H9 (cell line): ENCODE measurements around the gene PRCC. TPM values are rescaled to one million over a fixed set of nuclear protein-coding genes. Genes with fewer than 3 reads are reported as not detected.

ENCODE experiments used
- DNase-seq: peaks from one replicate; pipeline ENCODE4 v3.0.0-alpha.2; 2017
- H2AFZ ChIP-seq: one replicate; pipeline ENCODE4 v1.6.1; 2013; ENCODE audit warnings: mild to moderate bottlenecking, low read length, control low read depth, moderate library complexity
- H2AK5ac ChIP-seq: 2 replicates; pipeline ENCODE4 v1.6.1; 2013; ENCODE audit warnings: low read length, control low read depth, mixed read lengths; ENCODE audit not compliant: insufficient read length
- H2BK120ac ChIP-seq: one replicate; pipeline ENCODE4 v1.6.1; 2013; ENCODE audit warnings: low read depth, mild to moderate bottlenecking, low read length, control low read depth, inconsistent platforms; ENCODE audit not compliant: poor library complexity, severe bottlenecking
- H2BK12ac ChIP-seq: 2 replicates; pipeline ENCODE4 v1.6.1; 2013; ENCODE audit warnings: low read length, control low read depth, mixed read lengths, low read depth; ENCODE audit not compliant: insufficient read length
- H2BK15ac ChIP-seq: 2 replicates; pipeline ENCODE4 v1.6.1; 2013; ENCODE audit warnings: low read depth, low read length, control low read depth
- H2BK20ac ChIP-seq: one replicate; pipeline ENCODE4 v1.6.1; 2013; ENCODE audit warnings: low read depth, mild to moderate bottlenecking, low read length, control low read depth, inconsistent platforms; ENCODE audit not compliant: poor library complexity, severe bottlenecking
- H2BK5ac ChIP-seq: 2 replicates; pipeline ENCODE4 v1.6.1; 2013; ENCODE audit warnings: low read length, control low read depth, mixed read lengths; ENCODE audit not compliant: insufficient read length
- H3K14ac ChIP-seq: 2 replicates; pipeline ENCODE4 v1.6.1; 2013; ENCODE audit warnings: low read length, control low read depth; ENCODE audit not compliant: insufficient read depth
- H3K18ac ChIP-seq: 2 replicates; pipeline ENCODE4 v1.6.1; 2013; ENCODE audit warnings: low read depth, mild to moderate bottlenecking, mixed read lengths, low read length, control low read depth; ENCODE audit not compliant: insufficient read length
- H3K23ac ChIP-seq: 2 replicates; pipeline ENCODE4 v1.6.1; 2013; ENCODE audit warnings: low read length, control low read depth, mixed read lengths, low read depth; ENCODE audit not compliant: insufficient read length
- H3K23me2 ChIP-seq: 2 replicates; pipeline ENCODE4 v1.6.1; 2013; ENCODE audit warnings: low read depth, mild to moderate bottlenecking, mixed read lengths, low read length, control low read depth; ENCODE audit not compliant: insufficient read length, poor library complexity, severe bottlenecking
- H3K27ac ChIP-seq: 2 replicates; pipeline ENCODE4 v1.5.1; 2013; ENCODE audit warnings: low read length, control low read depth, mixed read lengths, low read depth; ENCODE audit not compliant: insufficient read length
- H3K27me3 ChIP-seq: 2 replicates; pipeline ENCODE4 v1.6.1; 2013; ENCODE audit warnings: low read length, control low read depth, inconsistent platforms; ENCODE audit not compliant: insufficient read depth
- H3K4ac ChIP-seq: 2 replicates; pipeline ENCODE4 v1.6.1; 2013; ENCODE audit warnings: low read depth, mild to moderate bottlenecking, control low read depth, inconsistent platforms, low read length, moderate library complexity
- H3K4me1 ChIP-seq: 2 replicates; pipeline ENCODE4 v1.6.1; 2013; ENCODE audit warnings: low read length, control low read depth, inconsistent platforms; ENCODE audit not compliant: insufficient read depth
- H3K4me2 ChIP-seq: 2 replicates; pipeline ENCODE4 v1.6.1; 2013; ENCODE audit warnings: low read length, control low read depth, mixed read lengths; ENCODE audit not compliant: insufficient read length, insufficient read depth
- H3K56ac ChIP-seq: 2 replicates; pipeline ENCODE4 v1.6.1; 2013; ENCODE audit warnings: low read depth, mild to moderate bottlenecking, mixed read lengths, low read length, control low read depth; ENCODE audit not compliant: insufficient read length
- H3K79me1 ChIP-seq: 2 replicates; pipeline ENCODE4 v1.6.1; 2013; ENCODE audit warnings: low read depth, mild to moderate bottlenecking, moderate library complexity, low read length, control low read depth, inconsistent platforms; ENCODE audit not compliant: insufficient read depth, poor library complexity, severe bottlenecking
- H3K79me2 ChIP-seq: 2 replicates; pipeline ENCODE4 v1.6.1; 2013; ENCODE audit warnings: low read length, control low read depth, inconsistent platforms; ENCODE audit not compliant: insufficient read depth
- H3K9ac ChIP-seq: 2 replicates; pipeline ENCODE4 v1.6.1; 2013; ENCODE audit warnings: low read length, control low read depth, mixed read lengths; ENCODE audit not compliant: insufficient read length; ENCODE audit errors: extremely low read depth
- H3K9me3 ChIP-seq: one replicate; pipeline ENCODE4 v1.6.1; 2013; ENCODE audit warnings: low read depth, low read length, inconsistent platforms; ENCODE audit not compliant: control insufficient read depth
- H3T11ph ChIP-seq: one replicate; pipeline ENCODE4 v1.6.1; 2013; ENCODE audit warnings: mild to moderate bottlenecking, low read length, control low read depth, inconsistent platforms
- H4K20me1 ChIP-seq: one replicate; pipeline ENCODE4 v1.6.1; 2013; ENCODE audit not compliant: control insufficient read depth, insufficient read length, insufficient read depth
- H4K5ac ChIP-seq: 2 replicates; pipeline ENCODE4 v1.6.1; 2013; ENCODE audit warnings: low read depth, mild to moderate bottlenecking, mixed read lengths, low read length, control low read depth; ENCODE audit not compliant: insufficient read length
- H4K8ac ChIP-seq: replicated peaks from 2 replicates; pipeline ENCODE4 v1.6.1; 2013; ENCODE audit warnings: low read length, control low read depth, mixed read lengths, low read depth; ENCODE audit not compliant: insufficient read length
- H4K91ac ChIP-seq: 2 replicates; pipeline ENCODE4 v1.6.1; 2013; ENCODE audit warnings: low read depth, mild to moderate bottlenecking, moderate library complexity, mixed read lengths, low read length, control low read depth; ENCODE audit not compliant: insufficient read length
- H3K27ac Mint-ChIP-seq, 3 experiments: 2 replicates in 2 of 3; 3 replicates in 1 of 3; pipeline ENCODE4 v1.8.0; 2020 to 2021; ENCODE audit warnings: mixed read lengths in 3 of 3, mild to moderate bottlenecking in 1 of 3, moderate library complexity in 1 of 3
- H3K27me3 Mint-ChIP-seq: 2 replicates; pipeline ENCODE4 v1.8.0; 2021; ENCODE audit warnings: low read depth, mild to moderate bottlenecking, moderate library complexity, mixed read lengths
- H3K36me3 Mint-ChIP-seq, 3 experiments: 2 replicates in 2 of 3; 3 replicates in 1 of 3; pipeline ENCODE4 v1.8.0; 2020 to 2021; ENCODE audit warnings: low read depth in 3 of 3, mixed read lengths in 3 of 3; ENCODE audit not compliant: insufficient read depth in 1 of 3
- H3K4me1 Mint-ChIP-seq, 2 experiments: 2 replicates each; pipeline ENCODE4 v1.8.0; 2020; ENCODE audit warnings: mixed read lengths in 2 of 2
- H3K4me3 Mint-ChIP-seq, 2 experiments: 2 replicates in 1 of 2; 3 replicates in 1 of 2; pipeline ENCODE4 v1.8.0; 2020 to 2021; ENCODE audit warnings: mild to moderate bottlenecking in 2 of 2, mixed read lengths in 2 of 2, moderate library complexity in 1 of 2
- H3K9me3 Mint-ChIP-seq, 2 experiments: 2 replicates in 1 of 2; 3 replicates in 1 of 2; pipeline ENCODE4 v1.8.0; 2020; ENCODE audit warnings: mild to moderate bottlenecking in 2 of 2, mixed read lengths in 2 of 2, moderate library complexity in 1 of 2
- CTCF ChIP-seq: fragments of 200-600 bp; sonication (generic); conservative IDR thresholded peaks from 3 replicates; pipeline ENCODE4 v1.8.0; 2021; ENCODE audit warnings: antibody characterized with exemption, mild to moderate bottlenecking
- WGBS: extraction: QIAGEN DNeasy Blood & Tissue Kit; methylation state at CpG from one replicate; pipeline ENCODE4 v1.1.7; 2013; ENCODE audit warnings: missing lambda C conversion rate, low lambda C conversion rate, mixed read lengths; ENCODE audit not compliant: insufficient read length; ENCODE audit errors: extremely low coverage; 5-methylcytosine and 5-hydroxymethylcytosine counted together
- total RNA-seq: library from RNA; stranded (reverse); gene quantifications from 2 replicates; pipeline ENCODE4 v1.2.1, GENCODE V29; 2021

Gene PRCC
- total RNA-seq, 1 experiment from 2014 or later: 129 TPM

GRCh38 chr1:156748670-156749418 is 18.5 kb upstream of the PRCC start:
- DNase-seq: no peak
- H3K4me1 Mint-ChIP-seq: peaks cover 56 to 63% of the 10 kb centered on the region in 2 experiments
- Histone ChIP-seq H2BK5ac (no peak overlapping the region), H2BK20ac (no peak overlapping the region), H2BK15ac (no peak overlapping the region), H3K4me2 (peak overlapping the region; percentile 73), H3K79me1 (no peaks in the 10 kb centered on the region), H3K14ac (no peak overlapping the region), H4K8ac (no peak overlapping the region), H3K9me3 (no peaks in the 10 kb centered on the region), H3K23me2 (peaks cover 23% of the 10 kb centered on the region), H3K9ac (peak overlapping the region; percentile 4), H3K79me2 (peaks cover 32% of the 10 kb centered on the region; the same call in 1 of the 2 replicates), H3K23ac (no peak overlapping the region), H3K4ac (no peak overlapping the region), H4K91ac (no peak overlapping the region), H4K5ac (no peak overlapping the region), H3K56ac (no peak overlapping the region), H3K18ac (no peak overlapping the region), H2AFZ (no peak overlapping the region), H3K27ac (no peak overlapping the region), H3T11ph (no peak overlapping the region), H2BK12ac (no peak overlapping the region), H2BK120ac (no peak overlapping the region), H3K27me3 (no peaks in the 10 kb centered on the region), H3K4me1 (peaks cover 28% of the 10 kb centered on the region), H4K20me1 (no peaks in the 10 kb centered on the region), H2AK5ac (no peak overlapping the region)
- no peaks in the 10 kb centered on the region for H3K27me3 Mint-ChIP-seq
- no CpG with 5 or more reads among the region's 9 CpGs for WGBS
- peak overlapping the region; percentile 91 to 94 for H3K4me3 Mint-ChIP-seq
- no peaks in the 10 kb centered on the region for H3K9me3 Mint-ChIP-seq
- H3K36me3 Mint-ChIP-seq: peaks cover 22 to 29% (median 27%) of the 10 kb centered on the region in 3 experiments
- no peak for TF ChIP-seq CTCF
- peak overlapping the region; percentile 93 to 99 (median 98) for H3K27ac Mint-ChIP-seq
